ENCODE measurements around the gene JAKMIP2.

DNA sequence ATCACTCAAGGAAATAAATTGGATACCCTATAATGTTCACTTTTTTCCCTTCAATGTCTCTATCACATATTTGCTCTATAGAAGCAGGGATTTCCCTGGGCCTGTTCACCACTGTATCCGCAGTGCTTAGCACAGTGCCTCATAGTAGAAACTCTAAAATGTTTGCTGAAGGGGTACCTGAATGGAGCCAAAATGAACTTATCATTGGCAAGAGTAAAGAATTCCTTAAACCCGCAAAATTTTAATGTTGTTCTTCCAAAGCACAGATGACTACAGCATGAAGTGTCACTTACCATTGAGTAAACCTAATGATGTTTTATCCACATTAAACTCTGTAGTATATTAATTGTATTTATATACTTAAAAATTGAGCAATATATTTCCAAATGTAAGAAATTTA lies 96.1 kb downstream of the JAKMIP2 start:
- TF ChIP-seq, protein P1, sequence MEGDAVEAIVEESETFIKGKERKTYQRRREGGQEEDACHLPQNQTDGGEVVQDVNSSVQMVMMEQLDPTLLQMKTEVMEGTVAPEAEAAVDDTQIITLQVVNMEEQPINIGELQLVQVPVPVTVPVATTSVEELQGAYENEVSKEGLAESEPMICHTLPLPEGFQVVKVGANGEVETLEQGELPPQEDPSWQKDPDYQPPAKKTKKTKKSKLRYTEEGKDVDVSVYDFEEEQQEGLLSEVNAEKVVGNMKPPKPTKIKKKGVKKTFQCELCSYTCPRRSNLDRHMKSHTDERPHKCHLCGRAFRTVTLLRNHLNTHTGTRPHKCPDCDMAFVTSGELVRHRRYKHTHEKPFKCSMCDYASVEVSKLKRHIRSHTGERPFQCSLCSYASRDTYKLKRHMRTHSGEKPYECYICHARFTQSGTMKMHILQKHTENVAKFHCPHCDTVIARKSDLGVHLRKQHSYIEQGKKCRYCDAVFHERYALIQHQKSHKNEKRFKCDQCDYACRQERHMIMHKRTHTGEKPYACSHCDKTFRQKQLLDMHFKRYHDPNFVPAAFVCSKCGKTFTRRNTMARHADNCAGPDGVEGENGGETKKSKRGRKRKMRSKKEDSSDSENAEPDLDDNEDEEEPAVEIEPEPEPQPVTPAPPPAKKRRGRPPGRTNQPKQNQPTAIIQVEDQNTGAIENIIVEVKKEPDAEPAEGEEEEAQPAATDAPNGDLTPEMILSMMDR (IDR thresholded peaks at IDR 0.05; ENCODE audit: insufficient read depth, low read length), result no peak
- TF ChIP-seq POLR2AphosphoS5 (IDR thresholded peaks at IDR 0.05; ENCODE audit: low read depth), result no peak
- TF ChIP-seq, protein P2, sequence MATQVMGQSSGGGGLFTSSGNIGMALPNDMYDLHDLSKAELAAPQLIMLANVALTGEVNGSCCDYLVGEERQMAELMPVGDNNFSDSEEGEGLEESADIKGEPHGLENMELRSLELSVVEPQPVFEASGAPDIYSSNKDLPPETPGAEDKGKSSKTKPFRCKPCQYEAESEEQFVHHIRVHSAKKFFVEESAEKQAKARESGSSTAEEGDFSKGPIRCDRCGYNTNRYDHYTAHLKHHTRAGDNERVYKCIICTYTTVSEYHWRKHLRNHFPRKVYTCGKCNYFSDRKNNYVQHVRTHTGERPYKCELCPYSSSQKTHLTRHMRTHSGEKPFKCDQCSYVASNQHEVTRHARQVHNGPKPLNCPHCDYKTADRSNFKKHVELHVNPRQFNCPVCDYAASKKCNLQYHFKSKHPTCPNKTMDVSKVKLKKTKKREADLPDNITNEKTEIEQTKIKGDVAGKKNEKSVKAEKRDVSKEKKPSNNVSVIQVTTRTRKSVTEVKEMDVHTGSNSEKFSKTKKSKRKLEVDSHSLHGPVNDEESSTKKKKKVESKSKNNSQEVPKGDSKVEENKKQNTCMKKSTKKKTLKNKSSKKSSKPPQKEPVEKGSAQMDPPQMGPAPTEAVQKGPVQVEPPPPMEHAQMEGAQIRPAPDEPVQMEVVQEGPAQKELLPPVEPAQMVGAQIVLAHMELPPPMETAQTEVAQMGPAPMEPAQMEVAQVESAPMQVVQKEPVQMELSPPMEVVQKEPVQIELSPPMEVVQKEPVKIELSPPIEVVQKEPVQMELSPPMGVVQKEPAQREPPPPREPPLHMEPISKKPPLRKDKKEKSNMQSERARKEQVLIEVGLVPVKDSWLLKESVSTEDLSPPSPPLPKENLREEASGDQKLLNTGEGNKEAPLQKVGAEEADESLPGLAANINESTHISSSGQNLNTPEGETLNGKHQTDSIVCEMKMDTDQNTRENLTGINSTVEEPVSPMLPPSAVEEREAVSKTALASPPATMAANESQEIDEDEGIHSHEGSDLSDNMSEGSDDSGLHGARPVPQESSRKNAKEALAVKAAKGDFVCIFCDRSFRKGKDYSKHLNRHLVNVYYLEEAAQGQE (IDR thresholded peaks at IDR 0.05; ENCODE audit: insufficient replicate concordance, low read depth), result no peak
- no peak for TF ChIP-seq SPI1 (IDR thresholded peaks at IDR 0.05; ENCODE audit: borderline replicate concordance, low read depth)

All from HL-60 (cell line).